D721Med (cell line): Measurements from ENCODE around the gene RNASEH2A.

Source experiments
- DNase-seq: peaks from one replicate; pipeline ENCODE4 v3.0.0; 2011; ENCODE audit warnings: low spot score; ENCODE audit not compliant: insufficient read length
- FAIRE-seq: peaks from 2 replicates; lab custom pipeline; 2011; peaks lifted over from hg19 to GRCh38; lab: Jason Lieb, UNC
- TF ChIP-seq, protein P1 (sequence below): IDR thresholded peaks from 2 replicates; pipeline ENCODE4 v1.5.1; 2012; ENCODE audit warnings: mild to moderate bottlenecking, control low read depth; ENCODE audit not compliant: insufficient read depth; ENCODE audit errors: missing control alignments

Gene RNASEH2A

DNA sequence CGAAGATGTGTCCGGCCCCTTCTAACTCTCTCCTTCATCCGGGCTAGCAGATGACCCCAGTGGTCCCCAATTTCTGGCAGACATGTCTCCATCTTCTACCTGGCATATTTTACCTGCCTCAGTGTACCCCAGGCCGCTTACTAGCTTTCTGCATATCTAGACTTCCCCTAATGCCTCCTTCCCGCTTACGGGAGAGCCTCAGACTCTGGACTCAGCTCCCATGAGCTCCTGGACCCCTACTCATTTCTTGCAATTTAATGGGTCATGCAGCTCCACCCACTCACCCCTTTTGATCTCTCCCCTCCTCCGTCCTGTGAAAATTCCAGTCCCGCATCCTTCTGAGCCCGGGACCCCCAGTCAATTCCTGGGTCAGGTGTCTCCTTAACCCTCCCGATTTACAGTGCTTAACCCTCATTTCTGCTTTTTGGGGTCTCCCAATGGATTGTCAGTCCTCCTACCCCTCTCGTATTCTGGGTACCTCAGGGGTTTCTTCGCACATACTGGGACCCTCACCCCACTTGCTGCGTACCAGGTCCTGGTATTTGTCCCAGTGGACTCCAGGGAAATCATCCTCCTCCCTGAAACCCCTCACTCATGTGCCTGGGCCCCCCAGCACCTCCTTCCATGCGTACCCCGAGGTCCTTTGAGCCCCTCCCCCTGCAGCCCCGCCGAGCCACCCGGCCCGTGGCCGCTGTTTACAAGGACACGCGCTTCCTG, 15.6 kb upstream of the RNASEH2A start:
- no peak for FAIRE-seq

DNA sequence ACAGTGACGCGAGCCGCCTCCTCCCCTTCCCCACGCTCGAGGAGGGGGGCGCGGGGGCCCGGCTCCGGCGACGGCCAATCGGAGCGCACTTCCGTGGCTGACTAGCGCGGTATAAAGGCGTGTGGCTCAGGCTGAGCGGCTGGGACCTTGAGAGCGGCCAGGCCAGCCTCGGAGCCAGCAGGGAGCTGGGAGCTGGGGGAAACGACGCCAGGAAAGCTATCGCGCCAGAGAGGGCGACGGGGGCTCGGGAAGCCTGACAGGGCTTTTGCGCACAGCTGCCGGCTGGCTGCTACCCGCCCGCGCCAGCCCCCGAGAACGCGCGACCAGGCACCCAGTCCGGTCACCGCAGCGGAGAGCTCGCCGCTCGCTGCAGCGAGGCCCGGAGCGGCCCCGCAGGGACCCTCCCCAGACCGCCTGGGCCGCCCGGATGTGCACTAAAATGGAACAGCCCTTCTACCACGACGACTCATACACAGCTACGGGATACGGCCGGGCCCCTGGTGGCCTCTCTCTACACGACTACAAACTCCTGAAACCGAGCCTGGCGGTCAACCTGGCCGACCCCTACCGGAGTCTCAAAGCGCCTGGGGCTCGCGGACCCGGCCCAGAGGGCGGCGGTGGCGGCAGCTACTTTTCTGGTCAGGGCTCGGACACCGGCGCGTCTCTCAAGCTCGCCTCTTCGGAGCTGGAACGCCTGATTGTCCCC, 14.9 kb upstream of the RNASEH2A start, which contains the start of gene JUNB:
TSS of gene JUNB (plus strand) at position 142 of the 706 bp plus-strand sequence. CDS start at position 428, 286 bp downstream.
- peak; percentile 76 for DNase-seq
- FAIRE-seq = no peak
- TF ChIP-seq, protein P1, sequence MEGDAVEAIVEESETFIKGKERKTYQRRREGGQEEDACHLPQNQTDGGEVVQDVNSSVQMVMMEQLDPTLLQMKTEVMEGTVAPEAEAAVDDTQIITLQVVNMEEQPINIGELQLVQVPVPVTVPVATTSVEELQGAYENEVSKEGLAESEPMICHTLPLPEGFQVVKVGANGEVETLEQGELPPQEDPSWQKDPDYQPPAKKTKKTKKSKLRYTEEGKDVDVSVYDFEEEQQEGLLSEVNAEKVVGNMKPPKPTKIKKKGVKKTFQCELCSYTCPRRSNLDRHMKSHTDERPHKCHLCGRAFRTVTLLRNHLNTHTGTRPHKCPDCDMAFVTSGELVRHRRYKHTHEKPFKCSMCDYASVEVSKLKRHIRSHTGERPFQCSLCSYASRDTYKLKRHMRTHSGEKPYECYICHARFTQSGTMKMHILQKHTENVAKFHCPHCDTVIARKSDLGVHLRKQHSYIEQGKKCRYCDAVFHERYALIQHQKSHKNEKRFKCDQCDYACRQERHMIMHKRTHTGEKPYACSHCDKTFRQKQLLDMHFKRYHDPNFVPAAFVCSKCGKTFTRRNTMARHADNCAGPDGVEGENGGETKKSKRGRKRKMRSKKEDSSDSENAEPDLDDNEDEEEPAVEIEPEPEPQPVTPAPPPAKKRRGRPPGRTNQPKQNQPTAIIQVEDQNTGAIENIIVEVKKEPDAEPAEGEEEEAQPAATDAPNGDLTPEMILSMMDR = no peak

More for the DNA sequence above, 15.6 kb upstream of the RNASEH2A start:
- DNase-seq = no peak
- TF ChIP-seq, protein P1 = no peak

DNA sequence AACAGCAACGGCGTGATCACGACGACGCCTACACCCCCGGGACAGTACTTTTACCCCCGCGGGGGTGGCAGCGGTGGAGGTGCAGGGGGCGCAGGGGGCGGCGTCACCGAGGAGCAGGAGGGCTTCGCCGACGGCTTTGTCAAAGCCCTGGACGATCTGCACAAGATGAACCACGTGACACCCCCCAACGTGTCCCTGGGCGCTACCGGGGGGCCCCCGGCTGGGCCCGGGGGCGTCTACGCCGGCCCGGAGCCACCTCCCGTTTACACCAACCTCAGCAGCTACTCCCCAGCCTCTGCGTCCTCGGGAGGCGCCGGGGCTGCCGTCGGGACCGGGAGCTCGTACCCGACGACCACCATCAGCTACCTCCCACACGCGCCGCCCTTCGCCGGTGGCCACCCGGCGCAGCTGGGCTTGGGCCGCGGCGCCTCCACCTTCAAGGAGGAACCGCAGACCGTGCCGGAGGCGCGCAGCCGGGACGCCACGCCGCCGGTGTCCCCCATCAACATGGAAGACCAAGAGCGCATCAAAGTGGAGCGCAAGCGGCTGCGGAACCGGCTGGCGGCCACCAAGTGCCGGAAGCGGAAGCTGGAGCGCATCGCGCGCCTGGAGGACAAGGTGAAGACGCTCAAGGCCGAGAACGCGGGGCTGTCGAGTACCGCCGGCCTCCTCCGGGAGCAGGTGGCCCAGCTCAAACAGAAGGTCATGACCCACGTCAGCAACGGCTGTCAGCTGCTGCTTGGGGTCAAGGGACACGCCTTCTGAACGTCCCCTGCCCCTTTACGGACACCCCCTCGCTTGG, 14.1 kb upstream of the RNASEH2A start:
- TF ChIP-seq, protein P1 = no peak
- no peak for DNase-seq
- FAIRE-seq = no peak

DNA sequence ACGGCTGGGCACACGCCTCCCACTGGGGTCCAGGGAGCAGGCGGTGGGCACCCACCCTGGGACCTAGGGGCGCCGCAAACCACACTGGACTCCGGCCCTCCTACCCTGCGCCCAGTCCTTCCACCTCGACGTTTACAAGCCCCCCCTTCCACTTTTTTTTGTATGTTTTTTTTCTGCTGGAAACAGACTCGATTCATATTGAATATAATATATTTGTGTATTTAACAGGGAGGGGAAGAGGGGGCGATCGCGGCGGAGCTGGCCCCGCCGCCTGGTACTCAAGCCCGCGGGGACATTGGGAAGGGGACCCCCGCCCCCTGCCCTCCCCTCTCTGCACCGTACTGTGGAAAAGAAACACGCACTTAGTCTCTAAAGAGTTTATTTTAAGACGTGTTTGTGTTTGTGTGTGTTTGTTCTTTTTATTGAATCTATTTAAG, 13.5 kb upstream of the RNASEH2A start:
- DNase-seq (no peak), FAIRE-seq (no peak)
- TF ChIP-seq, protein P1 = no peak

DNA sequence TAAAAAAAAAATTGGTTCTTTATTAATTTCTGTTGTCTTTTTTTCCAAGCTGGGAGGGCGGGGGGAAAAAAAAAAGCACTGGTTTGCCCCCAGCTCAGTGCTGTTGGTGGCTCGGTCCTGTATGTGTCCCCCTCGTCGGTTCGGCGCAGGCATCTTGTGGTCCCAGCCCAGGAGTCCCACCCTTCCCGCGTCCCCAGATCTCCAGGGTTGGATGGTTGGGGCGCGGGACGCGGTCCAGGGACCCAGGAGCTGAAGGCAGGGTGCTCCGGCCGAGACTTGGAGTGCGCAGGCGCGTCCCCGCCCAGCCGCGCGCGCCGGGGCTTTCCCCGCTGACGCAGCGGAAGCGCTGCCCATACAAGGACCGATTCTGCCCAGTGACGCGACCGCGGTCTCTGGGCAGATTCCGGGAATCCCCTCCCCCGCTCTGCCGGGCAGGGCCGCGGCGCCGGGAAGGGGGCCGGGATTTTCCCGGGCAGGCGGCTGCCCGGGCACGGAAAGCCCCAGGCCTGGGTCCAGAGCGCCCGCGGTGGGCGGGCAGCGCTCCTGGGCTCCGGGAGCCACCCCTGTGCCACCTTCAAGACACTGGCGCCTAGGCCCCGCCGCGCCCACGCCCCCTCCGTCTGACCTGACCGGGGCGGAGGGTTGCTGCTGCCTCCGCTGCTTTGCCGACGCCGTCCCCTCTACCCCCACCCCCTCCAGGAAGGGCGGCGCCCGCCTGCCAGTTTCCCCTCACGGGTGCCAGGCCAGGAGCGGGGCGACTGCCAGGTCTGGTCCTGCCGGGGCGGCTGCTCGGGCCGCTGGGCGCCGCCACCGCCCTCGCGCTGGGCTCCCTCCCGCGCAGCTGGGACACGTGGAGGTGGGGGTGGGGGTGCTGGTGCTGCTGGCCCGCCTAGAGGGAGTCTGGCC, 12.8 kb upstream of the RNASEH2A start:
- DNase-seq = peak; percentile 98
- no peak for FAIRE-seq
- TF ChIP-seq, protein P1 = no peak
